SK-N-SH treated with all-trans-retinoic acid at 6 μM for 48 hours (cell line): ENCODE measurements around the gene AQP3.
"Not testable (repeated sequence)": the region's sequence is repeated elsewhere in the genome, so short reads cannot be mapped to it uniquely, and the experiment has no call there.

ENCODE experiments used
- ATAC-seq: fragments of 200-7000 bp; cut with Tn5 transposase; 3 replicates; pipeline ENCODE4 v1.9.1; 2020; ENCODE audit warnings: mild to moderate bottlenecking, moderate library complexity

Gene AQP3

DNA sequence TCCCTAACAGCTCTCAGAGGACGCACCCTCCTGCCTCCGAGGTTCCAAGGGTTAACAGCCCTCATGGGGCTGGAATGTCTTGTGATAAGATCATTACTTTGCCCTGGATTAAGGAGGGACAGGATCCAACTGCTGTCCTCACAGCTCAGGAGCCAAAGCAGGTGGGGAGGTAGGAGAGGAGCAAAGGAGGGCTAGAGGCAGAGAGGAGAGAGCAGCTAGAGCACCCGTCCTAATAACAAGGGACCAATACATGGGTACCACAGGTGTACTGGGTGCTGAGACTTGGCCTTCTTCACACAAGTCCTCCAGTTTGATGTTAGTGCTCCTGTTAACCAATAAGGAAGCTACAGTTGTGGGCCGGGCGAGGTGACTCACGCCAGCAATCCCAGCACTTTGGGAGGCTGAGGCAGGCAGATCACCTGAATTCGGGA, 54.8 kb downstream of the AQP3 start:
- not testable (repeated sequence) for ATAC-seq
